KMS-11 (cell line): ENCODE measurements around the gene RESF1.

Source experiments
- H2AFZ ChIP-seq: fragments of 200-600 bp; sonication (generic); 2 replicates; pipeline ENCODE4 v1.6.1; 2016; ENCODE audit warnings: antibody characterized with exemption, mixed run types, low read depth
- H3K27ac ChIP-seq: fragments of 200-600 bp; sonication (generic); 2 replicates; pipeline ENCODE4 v1.6.1; 2016; ENCODE audit warnings: mild to moderate bottlenecking, mixed run types
- H3K27me3 ChIP-seq: fragments of 200-600 bp; sonication (generic); 2 replicates; pipeline ENCODE4 v1.6.1; 2017; ENCODE audit warnings: mild to moderate bottlenecking, low read depth, mixed run types, moderate library complexity; ENCODE audit not compliant: insufficient read depth
- H3K36me3 ChIP-seq: fragments of 200-600 bp; sonication (generic); 2 replicates; pipeline ENCODE4 v1.6.1; 2017; ENCODE audit warnings: mild to moderate bottlenecking, mixed run types; ENCODE audit not compliant: insufficient read depth
- H3K4me1 ChIP-seq: fragments of 200-600 bp; sonication (generic); 2 replicates; pipeline ENCODE4 v1.6.1; 2016; ENCODE audit warnings: mild to moderate bottlenecking, low read depth, mixed run types; ENCODE audit not compliant: poor library complexity, severe bottlenecking
- H3K4me2 ChIP-seq: fragments of 200-600 bp; sonication (generic); 2 replicates; pipeline ENCODE4 v1.7.0; 2016; ENCODE audit warnings: mild to moderate bottlenecking, mixed run types
- H3K4me3 ChIP-seq: fragments of 200-600 bp; sonication (generic); IDR thresholded peaks from 2 replicates; pipeline ENCODE4 v1.6.1; 2017; ENCODE audit warnings: low read depth, low read length, mixed read lengths; ENCODE audit not compliant: insufficient read depth
- H3K79me2 ChIP-seq: fragments of 200-600 bp; sonication (generic); 2 replicates; pipeline ENCODE4 v1.6.1; 2016; ENCODE audit warnings: low read depth, mixed run types; ENCODE audit not compliant: insufficient read depth
- H3K9ac ChIP-seq: fragments of 200-600 bp; sonication (generic); 2 replicates; pipeline ENCODE4 v1.6.1; 2016; ENCODE audit warnings: mild to moderate bottlenecking, mixed run types
- H4K20me1 ChIP-seq: fragments of 200-600 bp; sonication (generic); 2 replicates; pipeline ENCODE4 v1.6.1; 2016; ENCODE audit warnings: mild to moderate bottlenecking, mixed run types; ENCODE audit not compliant: insufficient read depth
- TF ChIP-seq, protein P1 (sequence below): fragments of 200-600 bp; sonication (generic); conservative IDR thresholded peaks from 2 replicates; pipeline ENCODE4 v1.6.1; 2017; ENCODE audit warnings: low read depth, mild to moderate bottlenecking, antibody characterized with exemption, low read length, moderate library complexity, mixed read lengths

Gene RESF1

DNA sequence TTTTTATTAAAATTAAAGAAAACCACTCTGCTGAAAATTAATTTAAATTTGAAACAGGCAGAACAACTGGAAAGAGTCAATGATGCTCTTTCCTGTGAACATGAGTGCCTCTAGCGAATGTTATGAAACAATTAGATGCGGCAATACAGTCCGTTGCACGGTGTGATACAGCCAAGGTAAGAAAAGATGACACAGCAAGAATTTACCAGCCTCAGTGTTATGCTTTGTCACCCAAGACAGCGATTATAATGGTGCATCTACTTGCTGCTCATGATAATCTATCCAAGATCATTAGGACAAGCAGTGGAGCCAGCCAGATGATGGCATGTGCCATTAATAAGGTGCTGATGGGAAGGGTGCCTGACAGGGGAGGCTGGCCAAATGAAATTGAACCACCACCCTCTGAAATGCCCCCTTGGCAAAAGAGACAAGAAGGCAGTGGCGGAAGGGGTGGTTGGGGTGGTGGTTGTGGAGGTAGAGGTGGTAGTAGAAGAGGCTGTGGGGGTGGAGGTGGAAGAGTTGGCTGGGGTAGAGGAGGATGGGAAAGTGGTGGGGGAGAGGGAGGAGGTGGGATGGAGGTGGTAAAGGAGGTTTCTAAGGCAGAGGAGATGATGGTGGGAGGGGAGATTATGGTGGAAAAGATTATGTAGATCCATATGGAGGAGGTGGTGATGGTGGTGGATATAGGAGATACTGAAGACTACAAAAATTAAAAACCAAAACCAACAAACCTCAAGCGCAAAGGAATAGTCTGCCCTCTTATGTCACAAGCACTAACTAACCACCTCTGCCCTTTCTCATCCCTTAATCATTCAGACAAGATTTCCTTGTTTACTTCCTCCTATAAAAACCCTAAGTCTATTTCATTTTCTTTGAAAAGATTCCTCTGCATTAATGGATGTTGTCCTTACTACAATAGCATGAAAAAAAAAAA is 4.0 kb upstream of the RESF1 start:
- Histone ChIP-seq H3K4me3 (no peak overlapping the region), H3K4me2 (no peak overlapping the region), H3K9ac (no peak overlapping the region), H3K27ac (no peak overlapping the region), H2AFZ (no peak overlapping the region), H3K27me3 (no peaks in the 10 kb centered on the region), H3K36me3 (no peaks in the 10 kb centered on the region), H3K4me1 (peaks cover 7% of the 10 kb centered on the region), H4K20me1 (no peaks in the 10 kb centered on the region), H3K79me2 (peaks cover 5% of the 10 kb centered on the region; the same call in 1 of the 2 replicates)
- TF ChIP-seq, protein P1, sequence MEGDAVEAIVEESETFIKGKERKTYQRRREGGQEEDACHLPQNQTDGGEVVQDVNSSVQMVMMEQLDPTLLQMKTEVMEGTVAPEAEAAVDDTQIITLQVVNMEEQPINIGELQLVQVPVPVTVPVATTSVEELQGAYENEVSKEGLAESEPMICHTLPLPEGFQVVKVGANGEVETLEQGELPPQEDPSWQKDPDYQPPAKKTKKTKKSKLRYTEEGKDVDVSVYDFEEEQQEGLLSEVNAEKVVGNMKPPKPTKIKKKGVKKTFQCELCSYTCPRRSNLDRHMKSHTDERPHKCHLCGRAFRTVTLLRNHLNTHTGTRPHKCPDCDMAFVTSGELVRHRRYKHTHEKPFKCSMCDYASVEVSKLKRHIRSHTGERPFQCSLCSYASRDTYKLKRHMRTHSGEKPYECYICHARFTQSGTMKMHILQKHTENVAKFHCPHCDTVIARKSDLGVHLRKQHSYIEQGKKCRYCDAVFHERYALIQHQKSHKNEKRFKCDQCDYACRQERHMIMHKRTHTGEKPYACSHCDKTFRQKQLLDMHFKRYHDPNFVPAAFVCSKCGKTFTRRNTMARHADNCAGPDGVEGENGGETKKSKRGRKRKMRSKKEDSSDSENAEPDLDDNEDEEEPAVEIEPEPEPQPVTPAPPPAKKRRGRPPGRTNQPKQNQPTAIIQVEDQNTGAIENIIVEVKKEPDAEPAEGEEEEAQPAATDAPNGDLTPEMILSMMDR, result no peak

DNA sequence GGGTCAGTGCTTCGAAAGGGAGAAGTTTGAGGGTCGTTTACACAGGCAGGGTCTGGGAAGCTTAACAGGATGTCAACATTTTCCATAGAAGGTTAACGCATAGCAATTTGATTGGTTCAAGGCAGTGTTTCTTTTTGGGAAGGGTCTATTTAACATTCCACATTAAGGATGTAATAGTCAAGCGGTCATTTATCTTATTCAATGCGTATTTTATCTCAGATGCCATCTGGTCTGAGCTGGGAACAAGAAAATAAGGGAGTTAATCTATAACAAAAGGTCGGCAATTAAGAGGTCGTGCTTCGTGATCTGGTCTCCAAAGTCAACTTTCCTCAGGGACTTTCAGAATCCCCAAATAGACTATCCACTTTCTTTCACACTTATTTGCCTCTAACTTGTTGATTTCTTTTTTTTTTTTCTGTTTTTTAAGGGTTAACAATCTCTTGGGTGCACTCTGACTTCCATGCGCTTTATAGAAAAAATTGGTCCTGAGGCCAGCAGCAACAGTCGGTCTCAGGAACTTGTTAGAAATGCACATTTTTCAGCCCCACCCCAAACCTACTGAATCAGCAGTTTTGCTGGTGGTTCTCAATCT is 550 bp upstream of the RESF1 start:
- peak overlapping the region; percentile 83 for H2AFZ ChIP-seq
- peak overlapping the region; percentile 74; the same call in 1 of the 2 replicates for H3K9ac ChIP-seq
- no peaks in the 10 kb centered on the region for H4K20me1 ChIP-seq
- peaks cover 31% of the 10 kb centered on the region for H3K4me1 ChIP-seq
- no peak overlapping the region for H3K4me3 ChIP-seq
- peaks cover 5% of the 10 kb centered on the region; the same call in 1 of the 2 replicates for H3K36me3 ChIP-seq
- H3K27ac ChIP-seq, result peak overlapping the region; percentile 78
- H3K27me3 ChIP-seq, result no peaks in the 10 kb centered on the region
- peak overlapping the region; percentile 91 for H3K4me2 ChIP-seq
- H3K79me2 ChIP-seq, result peaks cover 40% of the 10 kb centered on the region
- TF ChIP-seq, protein P1, result no peak

DNA sequence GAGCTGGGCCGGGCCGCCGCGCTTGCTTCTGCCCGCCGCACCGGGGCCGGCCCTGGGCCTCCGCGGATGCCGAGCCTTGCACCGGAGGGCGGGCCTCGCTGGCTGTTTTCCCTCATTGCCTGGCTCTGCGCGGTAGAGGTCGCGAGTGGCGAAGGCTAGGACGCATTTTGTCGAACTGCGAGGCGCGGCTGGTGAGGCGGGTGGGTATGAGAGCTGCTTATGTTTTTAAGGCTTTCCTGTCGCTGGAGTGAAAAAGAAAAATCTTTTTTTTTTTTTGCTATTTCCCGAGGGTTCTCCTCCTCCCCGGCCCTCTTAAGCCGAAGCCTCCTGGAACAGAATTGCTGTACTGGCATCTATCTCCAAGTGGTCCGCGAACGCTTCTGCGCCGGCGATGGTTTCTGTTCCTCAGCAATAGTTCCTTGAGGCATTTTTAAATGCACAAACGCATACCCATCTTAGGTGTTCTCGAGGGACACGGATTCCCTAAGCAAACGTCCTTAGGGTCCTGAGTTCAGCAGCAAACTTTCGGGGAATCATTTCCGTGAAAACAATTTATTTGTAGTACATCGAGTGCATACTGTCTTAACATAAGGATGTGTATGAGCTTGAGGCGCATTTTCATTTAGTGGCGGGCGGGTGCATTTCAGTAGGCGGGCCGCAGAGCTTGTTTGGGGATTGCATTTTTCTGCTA is 631 bp downstream of the RESF1 start:
- Histone ChIP-seq H3K36me3 (peaks cover 8% of the 10 kb centered on the region), H4K20me1 (no peaks in the 10 kb centered on the region), H3K4me3 (no peak overlapping the region), H3K27ac (peak overlapping the region; percentile 78), H3K27me3 (no peaks in the 10 kb centered on the region), H3K4me1 (peaks cover 33% of the 10 kb centered on the region), H3K9ac (peak overlapping the region; percentile 74), H2AFZ (peak overlapping the region; percentile 83), H3K79me2 (peaks cover 52% of the 10 kb centered on the region), H3K4me2 (peak overlapping the region; percentile 79)
- TF ChIP-seq, protein P1, result no peak

DNA sequence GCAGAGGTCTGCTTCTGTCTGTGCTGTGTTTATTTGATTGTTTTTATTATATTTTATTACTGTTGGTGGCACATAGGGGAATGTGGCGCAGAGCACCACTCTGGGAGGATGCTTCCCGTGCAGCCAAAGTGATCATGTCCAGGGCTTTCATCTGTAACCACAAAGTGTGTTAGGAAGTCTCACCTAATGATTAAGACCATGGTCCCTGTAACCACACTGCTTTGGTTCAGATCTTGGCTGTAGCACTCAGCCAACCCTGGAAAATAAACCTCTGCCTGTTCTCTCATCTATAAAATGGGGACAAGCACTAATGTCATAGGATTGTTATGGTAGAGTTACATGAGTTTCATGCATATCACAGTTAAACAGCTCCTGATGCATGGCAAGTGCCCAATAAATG is 1.9 kb downstream of the RESF1 start:
- Histone ChIP-seq H3K79me2 (peaks cover 65% of the 10 kb centered on the region), H3K4me2 (peak overlapping the region; percentile 79), H3K27me3 (no peaks in the 10 kb centered on the region), H3K4me1 (peaks cover 44% of the 10 kb centered on the region), H3K27ac (peak overlapping the region; percentile 78; the same call in 1 of the 2 replicates), H3K9ac (peak overlapping the region; percentile 74; the same call in 1 of the 2 replicates), H4K20me1 (no peaks in the 10 kb centered on the region), H3K36me3 (peaks cover 14% of the 10 kb centered on the region), H2AFZ (no peak overlapping the region), H3K4me3 (no peak overlapping the region)
- TF ChIP-seq, protein P1, result no peak
